ENCODE data around the gene CD3E.

CD3E gene

DNA sequence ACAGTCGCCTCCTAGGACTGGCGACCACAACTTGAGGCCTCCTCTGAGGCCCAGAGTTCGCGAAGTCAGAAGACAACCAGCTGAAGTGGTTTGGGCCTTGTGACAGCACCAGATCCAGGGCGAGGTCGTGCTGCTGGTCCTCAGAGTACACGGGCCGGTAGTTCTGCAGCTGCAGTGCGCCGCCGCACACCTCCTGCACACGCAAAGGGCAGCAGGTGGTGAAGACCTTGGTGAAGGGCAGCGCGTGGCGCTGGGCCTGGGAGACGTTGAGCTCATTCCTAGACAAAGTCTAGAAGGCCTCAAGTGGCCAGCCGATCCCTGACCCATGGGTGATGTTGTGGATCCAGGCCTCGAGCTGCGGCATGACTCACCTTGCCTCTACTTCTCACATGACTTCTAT, 18.2 kb downstream of the CD3E start:
- ATAC-seq (ENCODE audit: low read depth): no peak
- Mint-ChIP-seq H3K9me3 (no peaks in the 10 kb centered on the region), H3K4me3 (no peak overlapping the region), H3K36me3 (no peaks in the 10 kb centered on the region), H3K27ac (no peak overlapping the region), H3K4me1 (peaks cover 32% of the 10 kb centered on the region), H3K27me3 (peaks cover 3% of the 10 kb centered on the region)
- DNase-seq (ENCODE audit: low spot score in 2 of 2): no peak

DNA sequence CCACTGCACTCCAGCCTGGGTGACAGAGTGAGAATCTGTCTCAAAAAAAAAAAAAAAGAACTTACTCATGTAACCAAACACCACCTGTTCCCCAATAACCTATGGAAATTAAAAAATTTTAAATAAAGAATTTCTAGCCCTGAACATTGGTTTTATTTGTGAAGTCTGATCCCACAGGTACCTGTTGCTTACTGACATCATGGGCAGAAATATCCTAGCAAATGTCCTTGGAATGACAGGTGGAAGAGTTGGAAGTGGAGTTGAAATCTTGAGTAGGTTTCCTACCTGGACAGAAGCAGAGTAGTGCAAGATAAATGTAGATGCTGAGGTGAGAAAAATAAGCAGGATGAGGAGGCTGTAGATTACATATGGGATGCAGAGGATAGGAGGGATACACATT, 20.8 kb downstream of the CD3E start:
- Mint-ChIP-seq H3K36me3 (peaks cover 2% of the 10 kb centered on the region), H3K27me3 (peaks cover 3% of the 10 kb centered on the region), H3K27ac (no peak overlapping the region), H3K4me1 (peaks cover 16% of the 10 kb centered on the region), H3K4me3 (no peak overlapping the region), H3K9me3 (peaks cover 4% of the 10 kb centered on the region)
- ATAC-seq (ENCODE audit: low read depth) (no peak), DNase-seq (ENCODE audit: low spot score in 2 of 2) (no peak)

- H3K4me3 Mint-ChIP-seq: no peak overlapping the region
- ATAC-seq (ENCODE audit: low read depth): no peak
- DNase-seq (ENCODE audit: low spot score in 2 of 2): no peak
- H3K27me3 Mint-ChIP-seq: peaks cover 3% of the 10 kb centered on the region
- no peaks in the 10 kb centered on the region for H3K4me1 Mint-ChIP-seq
- H3K9me3 Mint-ChIP-seq: peaks cover 4% of the 10 kb centered on the region
- H3K36me3 Mint-ChIP-seq: peaks cover 2% of the 10 kb centered on the region
- no peak overlapping the region for H3K27ac Mint-ChIP-seq
These were observed 24.2 kb downstream of the CD3E start for GRCh38 chr11:118328745-118329144.

GRCh38 chr11:118334745-118335144, 30.2 kb downstream of the CD3E start:
- no peaks in the 10 kb centered on the region for H3K9me3 Mint-ChIP-seq
- no peak overlapping the region for H3K27ac Mint-ChIP-seq
- H3K36me3 Mint-ChIP-seq: no peaks in the 10 kb centered on the region
- ATAC-seq (ENCODE audit: low read depth): no peak
- peaks cover 6% of the 10 kb centered on the region for H3K4me1 Mint-ChIP-seq
- H3K27me3 Mint-ChIP-seq: no peaks in the 10 kb centered on the region
- no peak for DNase-seq (ENCODE audit: low spot score in 2 of 2)
- no peak overlapping the region for H3K4me3 Mint-ChIP-seq

DNA sequence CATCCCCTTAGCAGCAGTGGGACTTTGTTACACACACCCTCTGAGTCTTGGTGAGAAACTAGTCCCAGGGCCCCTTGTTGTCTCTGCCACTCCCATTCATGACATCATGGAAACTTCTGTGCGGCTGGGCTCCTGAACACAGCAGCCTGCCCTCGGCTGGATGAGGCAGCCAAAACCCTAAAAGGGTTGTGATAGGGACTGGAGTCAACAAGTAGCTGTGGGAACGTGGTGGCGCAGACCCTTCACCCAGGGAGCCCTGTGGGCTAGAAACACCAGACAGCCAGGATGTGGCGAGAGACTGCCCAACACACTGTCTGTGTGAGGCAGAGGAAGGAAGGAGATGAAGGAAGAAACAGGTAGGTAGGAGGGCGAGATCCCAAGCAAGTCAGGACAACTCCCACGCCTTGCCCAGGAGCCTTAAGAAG, 34.1 kb downstream of the CD3E start:
- peak overlapping the region; percentile 57 for H3K4me3 Mint-ChIP-seq
- peak overlapping the region; percentile 33 for H3K27ac Mint-ChIP-seq
- ATAC-seq (ENCODE audit: low read depth) (peak; percentile 54), DNase-seq (ENCODE audit: low spot score in 2 of 2) (no peak)
- no peaks in the 10 kb centered on the region for H3K36me3 Mint-ChIP-seq
- H3K27me3 Mint-ChIP-seq: no peaks in the 10 kb centered on the region
- peaks cover 6% of the 10 kb centered on the region for H3K4me1 Mint-ChIP-seq
- no peaks in the 10 kb centered on the region for H3K9me3 Mint-ChIP-seq

- DNase-seq (ENCODE audit: low spot score in 2 of 2) (no peak), ATAC-seq (ENCODE audit: low read depth) (no peak)
- H3K9me3 Mint-ChIP-seq: no peaks in the 10 kb centered on the region
- no peak overlapping the region for H3K4me3 Mint-ChIP-seq
- H3K27ac Mint-ChIP-seq: no peak overlapping the region
- H3K27me3 Mint-ChIP-seq: no peaks in the 10 kb centered on the region
- H3K4me1 Mint-ChIP-seq: peaks cover 6% of the 10 kb centered on the region
- H3K36me3 Mint-ChIP-seq: no peaks in the 10 kb centered on the region
These were observed 34.9 kb downstream of the CD3E start for GRCh38 chr11:118339281-118339961.

DNA sequence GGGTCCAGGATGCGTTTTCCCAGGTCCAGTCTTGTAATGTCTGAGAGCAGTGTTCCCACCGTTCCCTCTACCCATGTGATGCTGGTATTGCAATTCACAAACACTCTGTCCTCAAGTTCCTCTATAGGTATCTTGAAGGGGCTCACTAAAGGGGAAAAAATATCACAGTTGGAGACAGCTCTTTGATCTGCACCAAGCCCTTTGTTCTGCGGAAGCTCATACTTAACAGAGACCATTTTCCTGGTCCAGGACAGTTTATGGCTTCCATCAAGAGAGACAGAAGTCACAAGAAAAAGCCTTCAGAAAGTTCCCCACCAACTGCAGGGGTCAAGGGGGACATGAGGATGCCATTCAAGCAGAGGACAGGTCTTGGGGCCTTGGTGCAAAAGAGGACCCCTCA, 35.9 kb downstream of the CD3E start:
- H3K27me3 Mint-ChIP-seq: peaks cover 5% of the 10 kb centered on the region
- H3K27ac Mint-ChIP-seq: no peak overlapping the region
- no peaks in the 10 kb centered on the region for H3K9me3 Mint-ChIP-seq
- H3K4me3 Mint-ChIP-seq: no peak overlapping the region
- no peak for ATAC-seq (ENCODE audit: low read depth)
- H3K4me1 Mint-ChIP-seq: peaks cover 8% of the 10 kb centered on the region
- no peak for DNase-seq (ENCODE audit: low spot score in 2 of 2)
- H3K36me3 Mint-ChIP-seq: no peaks in the 10 kb centered on the region

DNA sequence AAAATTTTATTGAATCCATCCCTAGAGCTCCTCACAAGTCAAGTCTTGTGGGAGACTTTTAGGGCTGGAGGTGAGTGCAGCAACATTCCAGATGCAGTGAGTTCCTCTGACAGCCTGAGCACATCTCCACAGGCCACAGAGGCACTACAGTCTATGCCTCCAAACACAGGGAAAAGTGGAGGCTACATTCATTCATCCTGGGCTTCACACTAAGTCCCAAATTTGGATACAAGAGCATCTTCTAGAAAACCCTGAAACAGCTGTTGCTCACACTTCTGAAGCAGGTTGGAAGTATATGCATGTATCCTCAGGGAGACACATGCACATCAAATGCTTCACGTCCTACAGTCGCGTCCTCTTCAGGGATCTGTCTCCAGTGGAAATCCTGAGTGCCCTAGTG, 36.7 kb downstream of the CD3E start:
- no peak overlapping the region for H3K27ac Mint-ChIP-seq
- no peak for ATAC-seq (ENCODE audit: low read depth)
- H3K36me3 Mint-ChIP-seq: no peaks in the 10 kb centered on the region
- H3K27me3 Mint-ChIP-seq: peaks cover 7% of the 10 kb centered on the region
- no peaks in the 10 kb centered on the region for H3K9me3 Mint-ChIP-seq
- H3K4me1 Mint-ChIP-seq: peaks cover 10% of the 10 kb centered on the region
- no peak for DNase-seq (ENCODE audit: low spot score in 2 of 2)
- no peak overlapping the region for H3K4me3 Mint-ChIP-seq

- no peak overlapping the region for H3K27ac Mint-ChIP-seq
- peaks cover 7% of the 10 kb centered on the region for H3K27me3 Mint-ChIP-seq
- H3K4me1 Mint-ChIP-seq: peaks cover 10% of the 10 kb centered on the region
- H3K9me3 Mint-ChIP-seq: no peaks in the 10 kb centered on the region
- no peaks in the 10 kb centered on the region for H3K36me3 Mint-ChIP-seq
- no peak for ATAC-seq (ENCODE audit: low read depth)
- no peak overlapping the region for H3K4me3 Mint-ChIP-seq
- DNase-seq (ENCODE audit: low spot score in 2 of 2): no peak
These were observed 37.4 kb downstream of the CD3E start for GRCh38 chr11:118341815-118342489.

- Mint-ChIP-seq H3K4me3 (no peak within 1 kb of the TSS), H3K9me3 (no peaks in the 10 kb centered on the region), H3K27ac (no peak within 1 kb of the TSS), H3K4me1 (peaks cover 10% of the 10 kb centered on the region), H3K36me3 (no peaks in the 10 kb centered on the region), H3K27me3 (peaks cover 7% of the 10 kb centered on the region)
- ATAC-seq (ENCODE audit: low read depth) (no peak), DNase-seq (ENCODE audit: low spot score in 2 of 2) (no peak)
These were observed 38.1 kb downstream of the CD3E start, which contains the start of gene CD3D for GRCh38 chr11:118342503-118343161. Gene CD3D, minus strand, starts transcription at chr11:118342705. Its CDS starts 98 bp downstream, at chr11:118342607.

- H3K4me1 Mint-ChIP-seq: peaks cover 10% of the 10 kb centered on the region
- H3K36me3 Mint-ChIP-seq: no peaks in the 10 kb centered on the region
- H3K27me3 Mint-ChIP-seq: peaks cover 7% of the 10 kb centered on the region
- no peak overlapping the region for H3K27ac Mint-ChIP-seq
- ATAC-seq (ENCODE audit: low read depth) (no peak), DNase-seq (ENCODE audit: low spot score in 2 of 2) (no peak)
- no peaks in the 10 kb centered on the region for H3K9me3 Mint-ChIP-seq
- no peak overlapping the region for H3K4me3 Mint-ChIP-seq
These were observed 38.7 kb downstream of the CD3E start for GRCh38 chr11:118343248-118343647.

GRCh38 chr11:118343981-118344515, 39.5 kb downstream of the CD3E start, which contains the start of gene CD3G:
Gene CD3G, plus strand, starts transcription at chr11:118344344. Its CDS starts 80 bp downstream, at chr11:118344424.
- Mint-ChIP-seq H3K27ac (no peak within 1 kb of the TSS), H3K9me3 (no peaks in the 10 kb centered on the region), H3K4me1 (peaks cover 4% of the 10 kb centered on the region), H3K36me3 (no peaks in the 10 kb centered on the region), H3K4me3 (no peak within 1 kb of the TSS), H3K27me3 (peaks cover 9% of the 10 kb centered on the region)
- DNase-seq (ENCODE audit: low spot score in 2 of 2) (no peak), ATAC-seq (ENCODE audit: low read depth) (no peak)

- no peak overlapping the region for H3K27ac Mint-ChIP-seq
- no peak overlapping the region for H3K4me3 Mint-ChIP-seq
- H3K9me3 Mint-ChIP-seq: no peaks in the 10 kb centered on the region
- H3K4me1 Mint-ChIP-seq: peaks cover 4% of the 10 kb centered on the region
- no peaks in the 10 kb centered on the region for H3K36me3 Mint-ChIP-seq
- ATAC-seq (ENCODE audit: low read depth) (no peak), DNase-seq (ENCODE audit: low spot score in 2 of 2) (no peak)
- peaks cover 14% of the 10 kb centered on the region for H3K27me3 Mint-ChIP-seq
These were observed 44.9 kb downstream of the CD3E start for GRCh38 chr11:118349475-118349874.

GRCh38 chr11:118353084-118353710, 48.7 kb downstream of the CD3E start:
- Mint-ChIP-seq H3K36me3 (no peaks in the 10 kb centered on the region), H3K27ac (no peak overlapping the region)

More at GRCh38 chr11:118353084-118353710, 48.7 kb downstream of the CD3E start:
- Mint-ChIP-seq H3K4me1 (no peaks in the 10 kb centered on the region), H3K27me3 (peaks cover 7% of the 10 kb centered on the region), H3K4me3 (no peak overlapping the region), H3K9me3 (no peaks in the 10 kb centered on the region)
- peak in 1 of 2 donors; percentile 50 for DNase-seq (ENCODE audit: low spot score in 2 of 2)
- no peak for ATAC-seq (ENCODE audit: low read depth)

Measured in memory B cell (primary cell).